ENCODE results near the gene C16orf54.
"Not testable (repeated sequence)": the region's sequence is repeated elsewhere in the genome, so short reads cannot be mapped to it uniquely, and the experiment has no call there.

C16orf54 gene

GRCh38 chr16:29710227-29711219 lies 35.3 kb downstream of the C16orf54 start:
- DNase-seq (ENCODE audit: low read depth in 1 of 2, low spot score in 1 of 2) = peak in 1 of 2 donors; percentile 59

DNA sequence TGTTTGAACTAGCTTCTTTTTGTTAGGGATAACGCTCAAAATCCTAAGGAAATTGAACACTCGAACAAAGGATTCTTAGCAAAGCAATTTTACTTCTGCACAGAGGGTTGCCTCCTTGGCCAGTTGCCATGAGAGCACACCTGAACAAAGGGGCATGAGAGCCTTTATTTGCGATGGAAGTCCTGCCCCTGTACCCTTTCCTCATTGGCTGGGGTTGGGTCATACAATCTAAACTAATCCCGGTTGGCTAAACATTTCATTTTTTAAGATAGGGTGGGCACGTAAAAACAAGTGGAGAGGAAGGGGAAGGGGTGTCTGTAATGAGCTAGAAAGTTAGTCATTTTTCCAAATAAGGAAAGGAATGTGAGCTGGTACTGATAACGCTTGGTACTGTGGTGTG lies 36.1 kb downstream of the C16orf54 start:
- DNase-seq (ENCODE audit: low read depth in 1 of 2, low spot score in 1 of 2) = not testable (repeated sequence)

- no peak for DNase-seq (ENCODE audit: low read depth in 1 of 2, low spot score in 1 of 2)
Observed at GRCh38 chr16:29708917-29709600, 36.7 kb downstream of the C16orf54 start.

DNA sequence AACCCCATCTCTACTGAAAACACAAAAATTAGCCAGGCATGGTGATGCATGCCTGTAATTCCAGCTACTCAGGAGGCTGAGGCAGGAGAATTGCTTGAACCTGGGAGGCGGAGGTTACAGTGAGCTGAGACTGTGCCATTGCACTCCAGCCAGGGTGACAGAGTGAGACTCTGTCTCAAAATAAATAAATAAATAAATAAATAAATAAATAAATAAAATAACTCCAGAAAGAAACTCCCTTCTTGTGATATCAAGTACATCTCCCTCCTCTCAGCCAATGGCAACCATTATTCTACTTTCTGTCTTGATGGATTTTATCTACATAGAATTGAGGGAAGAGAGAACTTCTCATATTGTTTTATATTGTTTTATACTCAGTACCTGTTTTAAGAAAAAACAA lies 38.6 kb downstream of the C16orf54 start:
- not testable (repeated sequence) for DNase-seq (ENCODE audit: low read depth in 1 of 2, low spot score in 1 of 2)

DNA sequence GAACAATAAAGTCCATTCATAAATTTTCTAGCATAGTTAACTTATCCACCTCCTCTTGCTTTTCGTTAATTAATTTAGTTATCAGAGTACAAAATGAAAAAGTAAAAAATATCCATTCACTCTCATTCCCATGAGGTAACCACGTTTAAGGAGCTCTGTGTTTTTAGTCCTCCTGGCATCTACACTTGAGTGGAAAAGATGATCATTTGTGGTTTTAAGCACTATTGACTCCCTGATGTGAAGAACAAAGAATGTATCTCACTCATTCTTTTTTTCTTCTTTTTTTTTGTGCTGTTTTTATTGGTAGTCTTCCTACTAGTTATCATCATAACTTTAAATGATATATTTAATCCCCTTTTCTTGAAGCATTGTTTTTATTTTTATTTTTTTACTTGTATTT lies 40.8 kb downstream of the C16orf54 start:
- no peak for DNase-seq (ENCODE audit: low read depth in 1 of 2, low spot score in 1 of 2)

- DNase-seq (ENCODE audit: low read depth in 1 of 2, low spot score in 1 of 2) = peak in 1 of 2 donors; percentile 11
Observed at GRCh38 chr16:29702269-29702668, 43.5 kb downstream of the C16orf54 start.

- DNase-seq (ENCODE audit: low read depth in 1 of 2, low spot score in 1 of 2) = no peak
Observed at GRCh38 chr16:29701214-29701555, 44.6 kb downstream of the C16orf54 start.

GRCh38 chr16:29700253-29700987 lies 45.4 kb downstream of the C16orf54 start:
- peak; percentile 53 to 74 for DNase-seq (ENCODE audit: low read depth in 1 of 2, low spot score in 1 of 2)

- DNase-seq (ENCODE audit: low read depth in 1 of 2, low spot score in 1 of 2) = no peak
Observed at GRCh38 chr16:29699324-29700219, 46.2 kb downstream of the C16orf54 start.

DNA sequence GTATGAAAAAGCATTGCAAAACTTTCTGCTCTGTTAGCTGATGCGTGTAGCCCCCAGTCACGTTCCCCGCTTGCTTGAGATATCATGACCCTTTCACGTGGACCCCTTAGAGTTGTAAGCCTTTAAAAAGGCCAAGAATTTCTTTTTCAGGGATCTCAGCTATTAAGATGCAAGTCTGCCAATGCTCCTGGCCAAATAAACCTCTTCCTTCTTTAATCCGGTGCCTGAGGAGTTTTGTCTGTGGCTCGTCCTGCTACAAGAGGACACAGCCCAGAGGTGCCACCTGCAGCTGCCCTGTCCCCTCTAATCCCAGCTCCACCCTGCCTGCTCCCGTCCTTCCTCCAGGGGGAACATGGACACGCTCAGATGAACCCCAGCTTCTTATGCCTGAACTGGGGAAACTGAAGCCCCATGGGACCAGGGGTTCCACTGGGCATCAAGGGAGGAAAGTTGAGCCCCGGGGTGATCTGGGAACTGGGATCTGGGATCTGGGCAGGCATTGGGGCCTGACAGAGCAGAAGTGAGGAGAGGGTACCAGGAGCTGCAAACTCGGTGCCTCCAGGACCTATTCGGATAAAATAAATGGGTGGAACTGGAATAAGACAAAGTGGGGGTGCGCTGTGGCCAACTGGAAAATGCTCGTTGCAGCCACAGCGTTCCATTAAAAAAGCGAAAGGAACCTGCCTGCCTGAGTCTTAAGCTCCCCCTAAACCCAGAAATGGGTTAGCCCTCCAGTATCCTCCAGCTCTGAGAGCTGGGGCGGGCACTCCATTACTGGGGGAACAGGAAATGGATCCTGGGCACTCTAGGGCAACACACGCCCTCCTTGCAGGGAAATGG lies 47.1 kb downstream of the C16orf54 start:
- no peak for DNase-seq (ENCODE audit: low read depth in 1 of 2, low spot score in 1 of 2)

- no peak for DNase-seq (ENCODE audit: low read depth in 1 of 2, low spot score in 1 of 2)
Observed at GRCh38 chr16:29698042-29698441, 47.7 kb downstream of the C16orf54 start.

GRCh38 chr16:29697391-29697790 lies 48.4 kb downstream of the C16orf54 start:
- DNase-seq (ENCODE audit: low read depth in 1 of 2, low spot score in 1 of 2) = no peak

- DNase-seq (ENCODE audit: low read depth in 1 of 2, low spot score in 1 of 2) = no peak
Observed at GRCh38 chr16:29696881-29697331, 48.9 kb downstream of the C16orf54 start.

DNA sequence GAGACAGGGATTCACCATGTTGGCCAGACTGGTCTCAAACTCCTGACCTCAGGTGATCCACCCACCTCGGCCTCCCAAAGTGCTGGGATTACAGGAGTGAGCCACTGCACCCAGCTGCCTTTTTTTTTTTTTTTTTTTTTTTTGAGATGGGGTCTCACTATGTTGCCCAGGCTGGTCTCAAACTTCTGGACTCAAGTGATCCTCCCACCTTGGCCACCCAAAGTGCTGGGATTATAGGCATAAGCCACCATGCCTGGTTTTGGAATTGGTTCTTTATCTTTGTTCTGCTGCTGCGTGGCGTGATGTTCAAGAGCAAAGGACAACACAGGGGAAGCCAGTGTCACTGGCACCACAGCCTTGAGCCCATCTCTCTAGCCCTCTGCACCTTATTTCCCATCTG lies 50.1 kb downstream of the C16orf54 start:
- not testable (repeated sequence) for DNase-seq (ENCODE audit: low read depth in 1 of 2, low spot score in 1 of 2)

DNA sequence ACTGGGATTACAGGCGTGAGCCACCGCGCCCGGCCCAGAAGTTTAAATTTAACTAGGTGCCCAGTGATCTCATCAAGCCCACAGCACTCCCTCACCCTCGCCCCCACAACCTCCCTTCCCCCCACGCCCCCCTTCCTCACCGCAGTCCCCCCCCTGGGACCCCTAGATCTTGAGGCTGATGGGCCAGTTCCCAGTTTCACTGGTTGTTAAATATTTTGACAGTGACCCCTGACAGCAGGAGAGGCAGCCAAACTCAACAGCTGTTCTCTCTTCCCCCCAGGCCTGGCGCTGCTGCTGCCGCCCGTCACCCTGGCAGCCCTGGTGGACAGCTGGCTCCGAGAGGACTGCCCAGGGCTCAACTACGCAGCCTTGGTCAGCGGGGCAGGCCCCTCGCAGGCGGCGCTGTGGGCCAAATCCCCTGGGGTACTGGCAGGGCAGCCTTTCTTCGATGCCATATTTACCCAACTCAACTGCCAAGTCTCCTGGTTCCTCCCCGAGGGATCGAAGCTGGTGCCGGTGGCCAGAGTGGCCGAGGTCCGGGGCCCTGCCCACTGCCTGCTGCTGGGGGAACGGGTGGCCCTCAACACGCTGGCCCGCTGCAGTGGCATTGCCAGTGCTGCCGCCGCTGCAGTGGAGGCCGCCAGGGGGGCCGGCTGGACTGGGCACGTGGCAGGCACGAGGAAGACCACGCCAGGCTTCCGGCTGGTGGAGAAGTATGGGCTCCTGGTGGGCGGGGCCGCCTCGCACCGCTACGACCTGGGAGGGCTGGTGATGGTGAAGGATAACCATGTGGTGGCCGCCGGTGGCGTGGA lies 51.2 kb downstream of the C16orf54 start:
- no peak for DNase-seq (ENCODE audit: low read depth in 1 of 2, low spot score in 1 of 2)

DNA sequence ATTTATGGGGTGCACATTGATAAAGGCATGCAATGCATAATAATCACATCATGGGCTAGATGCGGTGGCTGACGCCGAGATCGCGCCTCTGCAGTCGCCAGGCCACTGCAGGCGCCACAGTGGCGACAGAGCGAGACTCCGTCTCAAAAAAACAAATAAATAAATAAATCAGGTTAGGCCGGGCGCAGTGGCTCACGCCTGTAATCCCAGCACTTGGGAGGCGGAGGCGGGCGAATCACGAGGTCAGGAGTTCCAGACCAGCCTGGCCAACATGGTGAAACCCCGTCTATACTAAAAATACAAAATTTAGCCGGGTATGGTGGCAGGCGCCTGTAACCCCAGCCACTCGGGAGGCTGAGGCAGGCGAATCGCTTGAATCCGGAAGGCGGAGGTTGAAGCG lies 53.2 kb downstream of the C16orf54 start:
- DNase-seq (ENCODE audit: low read depth in 1 of 2, low spot score in 1 of 2) = not testable (repeated sequence)

Measured in activated CD4-positive, alpha-beta T cell treated with anti-CD3 and anti-CD28 coated beads, Interleukin-2, amount 50 U/mL, for 24 hours (primary cell).